Aorta (tissue), 5 donors: ENCODE measurements around the gene PAQR8. TPM values are rescaled to one million over a fixed set of nuclear protein-coding genes. Genes with fewer than 3 reads are reported as not detected.

Experiments used
- ATAC-seq: fragments of 200-7000 bp; cut with Tn5 transposase; one replicate; pipeline ENCODE4 v1.9.1; 2022; ENCODE audit warnings: moderate library complexity; ENCODE audit not compliant: low FRiP score
- DNase-seq, 2 donors: peaks; one replicate each; pipeline ENCODE4 v3.0.0-alpha.2; 2020
- H3K27ac ChIP-seq, 2 donors: one replicate each; pipeline ENCODE4 v1.5.1; 2013; ENCODE audit warnings: low read length in 2 of 2, mild to moderate bottlenecking in 2 of 2, moderate library complexity in 2 of 2, control low read depth in 1 of 2, inconsistent platforms in 1 of 2, low read depth in 1 of 2
- H3K27me3 ChIP-seq, 2 donors: one replicate each; pipeline ENCODE4 v1.6.1; 2013; ENCODE audit warnings: control low read depth in 1 of 2, low read length in 1 of 2, mild to moderate bottlenecking in 1 of 2, moderate library complexity in 1 of 2; ENCODE audit not compliant: insufficient read depth in 2 of 2, control insufficient read depth in 1 of 2
- H3K36me3 ChIP-seq, 2 donors: one replicate each; pipeline ENCODE4 v1.6.1; 2013; ENCODE audit warnings: control low read depth in 1 of 2, low read length in 1 of 2, mild to moderate bottlenecking in 1 of 2; ENCODE audit not compliant: insufficient read depth in 2 of 2, control insufficient read depth in 1 of 2
- H3K4me1 ChIP-seq, 2 donors: one replicate each; pipeline ENCODE4 v1.6.1; 2013; ENCODE audit warnings: low read length in 2 of 2, control low read depth in 1 of 2, mild to moderate bottlenecking in 1 of 2, moderate library complexity in 1 of 2; ENCODE audit not compliant: insufficient read depth in 2 of 2, control insufficient read depth in 1 of 2
- H3K4me3 ChIP-seq, 2 donors: one replicate each; pipeline ENCODE4 v1.5.1; 2013; ENCODE audit warnings: low read length in 2 of 2, control low read depth in 1 of 2, mild to moderate bottlenecking in 1 of 2
- H3K9me3 ChIP-seq: one replicate; pipeline ENCODE4 v1.6.1; 2013; ENCODE audit warnings: mild to moderate bottlenecking, low read length; ENCODE audit not compliant: control insufficient read depth
- WGBS, 2 donors: extraction: QIAGEN DNeasy Blood & Tissue Kit; methylation state at CpG; one replicate each; pipeline ENCODE4 v1.1.7; 2013; 5-methylcytosine and 5-hydroxymethylcytosine counted together
- intact Hi-C, 2 donors: fragments of 100-400 bp; cut with DNase I; formaldehyde crosslinking; loops; one replicate each; pipeline versions ENCODE4 v1.14.2 to v1.15.0; 2022
- polyA plus RNA-seq, 2 donors: library from polyadenylated mRNA; stranded (reverse); fragments of 200-250 nt; gene quantifications; one replicate each; pipeline ENCODE4 v1.2.3, GENCODE V29; 2013
- total RNA-seq, 2 donors: library from RNA; stranded (reverse); fragmentation: NEBNext Ultra II Directional; extraction: Animal tissue kit (Norgen Biotek cat#: 25700); gene quantifications; one replicate each; pipeline ENCODE4 v1.2.1, GENCODE V29; 2021
- donor health status: healthy with polysubstance abuse.
- donor health status: Bipolar disorder and iron deficiency.
- donor health status: DM: no; HTN: no; CAD: no.
- donor health status: DM: no; HTN: no; CAD: no.
- donor health status: DM: yes; HTN: yes; CAD: no.

PAQR8 gene
- total and polyA plus RNA-seq, 4 donors = 1.7 to 6.5 (median 3.6) TPM

GRCh38 chr6:52369234-52369633, 7.3 kb downstream of the PAQR8 start:
- intact Hi-C loops = no loop called here
- H3K4me1 ChIP-seq = no peaks in the 10 kb centered on the region
- no peak for ATAC-seq

GRCh38 chr6:52371656-52372191, 9.8 kb downstream of the PAQR8 start:
- intact Hi-C loops = no loop called here
- WGBS, 2 donors = 38 to 56% methylated on average over 2 of the region's 2 CpGs

More at GRCh38 chr6:52369234-52369633, 7.3 kb downstream of the PAQR8 start:
- Histone ChIP-seq H3K27me3 (no peaks in the 10 kb centered on the region), H3K27ac (no peak overlapping the region), H3K36me3 (no peaks in the 10 kb centered on the region), H3K9me3 (no peaks in the 10 kb centered on the region), H3K4me3 (no peak overlapping the region)
- WGBS, 2 donors = 96% methylated on average over 2 of the region's 2 CpGs
- no peak for DNase-seq

GRCh38 chr6:52373151-52373690, 11.3 kb downstream of the PAQR8 start:
- no peaks in the 10 kb centered on the region for H3K36me3 ChIP-seq
- no peaks in the 10 kb centered on the region for H3K4me1 ChIP-seq
- H3K9me3 ChIP-seq = no peaks in the 10 kb centered on the region
- no peaks in the 10 kb centered on the region for H3K27me3 ChIP-seq
- H3K4me3 ChIP-seq = no peak overlapping the region
- WGBS, 2 donors = 98% methylated on average over 5 of the region's 5 CpGs
- intact Hi-C loops = no loop called here
- no peak for ATAC-seq
- no peak overlapping the region for H3K27ac ChIP-seq
- DNase-seq = no peak

More at GRCh38 chr6:52371656-52372191, 9.8 kb downstream of the PAQR8 start:
- no peak for DNase-seq
- Histone ChIP-seq H3K27me3 (no peaks in the 10 kb centered on the region), H3K4me3 (no peak overlapping the region), H3K27ac (no peak overlapping the region), H3K9me3 (no peaks in the 10 kb centered on the region), H3K4me1 (no peaks in the 10 kb centered on the region), H3K36me3 (no peaks in the 10 kb centered on the region)
- no peak for ATAC-seq

GRCh38 chr6:52374247-52374646, 12.3 kb downstream of the PAQR8 start:
- WGBS, 2 donors = 94 to 95% methylated on average over 4 of the region's 4 CpGs
- H3K36me3 ChIP-seq = no peaks in the 10 kb centered on the region
- H3K9me3 ChIP-seq = no peaks in the 10 kb centered on the region
- DNase-seq (no peak), ATAC-seq (no peak)
- H3K4me3 ChIP-seq = no peak overlapping the region
- H3K4me1 ChIP-seq = no peaks in the 10 kb centered on the region
- intact Hi-C loops = no loop called here
- no peaks in the 10 kb centered on the region for H3K27me3 ChIP-seq
- H3K27ac ChIP-seq = no peak overlapping the region

DNA sequence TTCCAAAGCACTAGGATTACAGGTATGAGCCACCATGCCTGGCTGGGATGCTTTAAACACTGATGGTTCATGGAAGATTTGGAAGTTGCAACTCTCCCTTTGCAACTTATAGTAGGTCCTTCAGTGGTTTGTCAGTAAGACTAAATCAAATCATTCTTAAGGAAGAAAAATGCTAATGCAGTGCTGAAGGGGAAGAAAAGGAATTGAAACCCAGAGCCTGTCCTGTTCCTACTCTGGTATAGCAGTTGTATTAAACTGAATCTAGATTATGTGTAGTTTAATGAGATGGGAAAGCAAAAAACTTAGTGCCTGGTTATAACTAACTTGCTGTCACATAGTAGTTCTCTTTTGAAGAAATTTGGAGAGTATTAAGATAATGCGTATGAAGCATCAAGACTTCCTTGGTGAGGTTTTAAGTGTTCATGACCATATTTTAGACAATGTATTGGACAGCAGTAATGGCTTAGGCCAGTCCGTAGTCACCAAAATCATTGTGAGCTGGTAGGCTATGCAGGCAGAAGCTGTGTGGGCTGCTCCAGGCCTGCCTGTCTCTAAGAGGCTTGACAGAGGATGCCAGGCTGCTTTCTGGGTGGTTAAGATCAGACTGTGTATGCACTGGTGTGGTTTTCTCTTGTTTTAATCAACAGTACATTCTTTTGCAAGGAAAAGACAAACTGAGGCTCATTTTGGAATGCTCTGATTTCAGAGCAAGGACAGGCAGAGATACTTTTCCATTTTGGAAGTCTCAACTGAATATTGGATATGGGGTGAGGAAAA, 14.0 kb downstream of the PAQR8 start:
- no peaks in the 10 kb centered on the region for H3K4me1 ChIP-seq

GRCh38 chr6:52376763-52377162, 14.8 kb downstream of the PAQR8 start:
- Histone ChIP-seq H3K9me3 (no peaks in the 10 kb centered on the region), H3K27ac (no peak overlapping the region), H3K4me3 (no peak overlapping the region), H3K36me3 (peaks cover 0 to 2% of the 10 kb centered on the region in 2 donors), H3K4me1 (no peaks in the 10 kb centered on the region), H3K27me3 (no peaks in the 10 kb centered on the region)
- ATAC-seq = no peak
- 84 to 96% methylated on average over 3 of the region's 3 CpGs for WGBS, 2 donors
- no peak for DNase-seq
- intact Hi-C loops = no loop called here

More for the DNA sequence above, 14.0 kb downstream of the PAQR8 start:
- no peak for DNase-seq
- no peaks in the 10 kb centered on the region for H3K27me3 ChIP-seq
- intact Hi-C loops = no loop called here
- H3K36me3 ChIP-seq = peaks cover 0 to 2% of the 10 kb centered on the region in 2 donors
- H3K9me3 ChIP-seq = no peaks in the 10 kb centered on the region
- WGBS, 2 donors = 82 to 94% methylated on average over 2 of the region's 2 CpGs
- no peak for ATAC-seq
- H3K27ac ChIP-seq = no peak overlapping the region
- H3K4me3 ChIP-seq = no peak overlapping the region

GRCh38 chr6:52377538-52378221, 15.7 kb downstream of the PAQR8 start:
- ATAC-seq (no peak), DNase-seq (no peak)
- Histone ChIP-seq H3K9me3 (no peaks in the 10 kb centered on the region), H3K27me3 (no peaks in the 10 kb centered on the region), H3K27ac (no peak overlapping the region), H3K4me3 (no peak overlapping the region), H3K36me3 (peaks cover 0 to 2% of the 10 kb centered on the region in 2 donors), H3K4me1 (no peaks in the 10 kb centered on the region)
- intact Hi-C loops = no loop called here
- 47 to 75% methylated on average over 3 of the region's 3 CpGs for WGBS, 2 donors

DNA sequence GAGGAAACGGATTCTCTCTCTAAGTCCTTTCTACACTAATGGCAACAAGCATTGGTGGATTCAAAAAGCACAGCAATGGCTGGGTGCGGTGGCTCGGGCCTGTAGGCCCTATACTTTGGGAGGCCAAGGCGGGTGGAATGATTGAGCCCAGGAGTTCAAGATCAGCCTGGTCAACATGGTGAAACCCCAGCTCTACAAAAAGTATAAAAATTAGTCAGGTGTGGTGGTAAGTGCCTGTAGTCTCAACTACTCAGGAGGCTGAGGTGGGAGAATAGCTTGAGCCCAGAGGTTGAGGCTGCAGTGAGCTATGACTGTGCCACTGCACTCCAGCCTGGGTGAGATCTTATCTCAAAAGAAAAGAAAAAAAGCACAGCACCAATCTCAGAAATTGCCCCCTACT, 19.3 kb downstream of the PAQR8 start:
- WGBS, 2 donors = 95 to 97% methylated on average over 4 of the region's 4 CpGs
- ATAC-seq (no peak), DNase-seq (no peak)
- peaks cover 0 to 2% of the 10 kb centered on the region in 2 donors for H3K36me3 ChIP-seq
- H3K4me1 ChIP-seq = no peaks in the 10 kb centered on the region
- no peaks in the 10 kb centered on the region for H3K27me3 ChIP-seq
- no peaks in the 10 kb centered on the region for H3K9me3 ChIP-seq
- no peak overlapping the region for H3K27ac ChIP-seq
- intact Hi-C loops = no loop called here
- no peak overlapping the region for H3K4me3 ChIP-seq
